Middle frontal gyrus (tissue), 1 donor: Measurements from ENCODE around the gene CACNA1G.

Source experiments
- DNase-seq: peaks from one replicate; pipeline ENCODE4 v3.0.0-alpha.2; 2015; ENCODE audit warnings: low spot score; ENCODE audit errors: extremely low spot score

CACNA1G gene

DNA sequence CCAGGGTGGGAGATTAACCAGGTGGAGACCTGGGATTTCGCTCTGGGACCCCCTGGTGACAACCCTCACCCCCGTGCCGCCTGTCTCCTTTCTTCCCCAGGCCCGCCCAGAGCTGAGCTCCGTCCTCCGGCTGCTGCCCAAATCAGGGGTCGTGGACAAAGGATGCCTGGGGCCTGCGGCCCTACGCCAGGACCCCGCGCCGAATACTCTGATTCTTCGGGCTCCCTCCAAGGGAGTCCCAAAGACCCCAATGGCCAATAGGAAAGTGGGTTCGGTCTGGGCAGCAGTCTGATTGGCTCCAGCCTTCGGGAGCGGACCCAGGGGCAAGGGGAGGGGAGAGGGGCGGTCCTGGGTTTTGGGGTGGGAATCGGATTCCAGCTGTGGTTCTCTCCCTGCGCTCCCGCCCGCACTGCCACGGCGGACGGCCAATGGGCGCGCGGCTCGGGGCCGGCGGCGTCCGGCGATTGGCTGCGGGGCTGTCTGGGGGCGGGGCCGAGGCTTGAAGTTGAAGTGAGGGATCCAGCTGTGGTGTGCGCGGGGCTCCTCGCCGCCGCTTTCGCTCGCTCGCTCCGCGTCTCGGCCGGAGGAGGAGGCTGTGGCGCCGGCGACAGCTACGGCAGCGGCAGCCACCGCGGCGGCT, at the start of gene CACNA1G:
TSS of gene CACNA1G (plus strand) at position 531 of the 640 bp plus-strand sequence. CDS start 745 bp downstream, outside the sequence.
- DNase-seq = peak; percentile 55

DNA sequence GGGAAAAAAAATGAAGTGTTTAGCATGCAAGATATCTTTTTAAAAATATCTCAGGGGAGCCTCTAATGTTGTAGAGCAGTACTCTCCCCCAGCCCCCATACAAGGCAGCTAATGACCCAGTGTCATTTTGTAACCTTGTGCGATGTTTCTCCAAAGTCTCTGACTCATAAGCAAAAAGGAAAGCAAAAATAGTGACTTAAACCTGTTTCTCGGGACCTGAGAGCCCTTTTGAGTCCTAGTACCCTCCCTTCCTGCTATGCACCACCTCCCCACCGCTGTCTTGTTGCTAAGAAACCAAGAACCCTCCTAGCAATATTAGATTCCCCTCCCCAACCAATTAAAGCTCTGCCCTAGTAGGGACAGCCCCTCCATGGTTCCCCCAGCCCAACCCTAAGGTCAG, 49.5 kb upstream of the CACNA1G start:
- no peak for DNase-seq

GRCh38 chr17:50513495-50513894, 47.0 kb upstream of the CACNA1G start:
- DNase-seq = no peak

DNA sequence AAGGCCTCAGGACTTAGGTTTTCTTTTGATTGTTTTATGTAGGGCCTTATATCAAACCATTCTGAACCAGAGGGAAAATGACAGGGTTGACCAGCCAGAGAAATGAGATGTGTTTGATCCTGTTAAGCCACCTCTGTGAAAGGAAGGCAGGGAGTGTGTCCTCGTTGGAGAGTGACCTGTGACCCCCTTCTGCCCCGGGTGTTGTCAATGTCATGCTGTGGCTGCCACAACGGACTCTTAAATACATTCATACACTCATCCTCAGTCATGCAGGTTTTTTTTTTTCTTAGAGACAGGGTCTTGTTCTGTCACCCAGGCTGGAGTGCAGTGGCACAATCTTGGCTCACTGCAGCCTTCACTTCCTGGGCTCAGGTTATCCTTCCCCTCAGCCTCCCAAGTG, 46.1 kb upstream of the CACNA1G start:
- DNase-seq = no peak

GRCh38 chr17:50514936-50515702, 45.4 kb upstream of the CACNA1G start:
- no peak for DNase-seq

DNA sequence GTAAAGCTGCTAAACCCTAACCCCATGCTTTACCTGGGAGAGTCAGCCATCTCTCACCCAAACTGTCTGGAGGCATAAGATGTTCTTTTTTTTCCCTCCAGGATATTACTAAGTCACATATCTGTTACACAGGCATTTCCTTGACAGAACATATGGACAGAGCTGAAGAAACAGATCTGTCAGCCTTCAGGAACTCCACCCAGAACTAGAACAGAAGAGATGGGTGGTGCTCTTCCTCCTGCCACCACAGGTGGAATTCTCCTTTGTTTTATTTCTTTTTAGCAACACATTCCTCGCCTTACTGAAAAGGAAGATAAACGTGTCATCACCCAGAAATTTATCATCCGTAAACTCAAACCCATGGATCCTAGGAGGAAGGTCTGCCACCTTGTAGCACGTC, 43.5 kb upstream of the CACNA1G start:
- no peak for DNase-seq

GRCh38 chr17:50517504-50518383, 42.8 kb upstream of the CACNA1G start:
- DNase-seq = no peak

- no peak for DNase-seq
Observed at GRCh38 chr17:50518384-50519023, 42.0 kb upstream of the CACNA1G start.

- DNase-seq = no peak
Observed at GRCh38 chr17:50519141-50519834, 41.2 kb upstream of the CACNA1G start.

GRCh38 chr17:50520483-50520882, 40.0 kb upstream of the CACNA1G start:
- no peak for DNase-seq

DNA sequence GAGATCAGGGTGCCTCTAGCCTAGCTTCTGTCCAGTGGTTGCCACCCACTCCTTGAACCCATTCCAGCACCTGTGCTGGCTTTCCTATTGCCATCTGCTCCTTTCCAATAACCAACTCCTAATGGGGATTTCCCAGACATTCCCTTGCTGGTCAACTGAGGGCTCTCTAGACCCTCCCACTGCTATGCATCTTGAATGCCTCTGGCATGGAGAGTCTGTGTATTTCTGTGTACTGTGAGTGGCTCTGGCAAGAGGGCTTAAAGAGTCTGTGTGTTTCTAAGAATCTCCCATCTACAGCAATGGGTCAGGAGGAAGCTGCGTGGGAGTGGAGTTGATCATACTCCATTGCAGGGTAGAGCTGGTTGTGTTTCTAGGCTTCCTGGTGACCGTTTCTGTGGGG, 39.0 kb upstream of the CACNA1G start:
- no peak for DNase-seq

GRCh38 chr17:50522766-50523165, 37.7 kb upstream of the CACNA1G start:
- no peak for DNase-seq

GRCh38 chr17:50523208-50523607, 37.3 kb upstream of the CACNA1G start:
- no peak for DNase-seq

DNA sequence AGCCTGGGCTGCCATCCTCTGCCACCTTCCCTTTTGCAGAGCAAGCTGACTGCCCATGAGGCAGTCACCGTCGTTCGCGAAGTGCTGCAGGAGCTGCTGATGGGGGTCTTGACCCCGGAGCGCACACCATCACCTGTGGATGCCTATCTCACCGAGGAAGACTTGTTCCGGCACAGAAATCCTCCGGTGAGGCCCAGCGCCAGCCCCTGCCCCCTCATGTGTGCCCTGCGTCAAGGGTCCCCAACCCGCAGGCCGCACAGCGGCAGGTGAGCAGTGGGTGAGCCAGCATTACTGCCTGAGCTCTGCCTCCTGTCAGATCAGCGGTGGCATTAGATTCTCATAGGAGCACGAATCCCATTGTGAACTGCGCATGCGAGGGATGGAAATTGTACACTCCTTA, 35.7 kb upstream of the CACNA1G start:
- no peak for DNase-seq

DNA sequence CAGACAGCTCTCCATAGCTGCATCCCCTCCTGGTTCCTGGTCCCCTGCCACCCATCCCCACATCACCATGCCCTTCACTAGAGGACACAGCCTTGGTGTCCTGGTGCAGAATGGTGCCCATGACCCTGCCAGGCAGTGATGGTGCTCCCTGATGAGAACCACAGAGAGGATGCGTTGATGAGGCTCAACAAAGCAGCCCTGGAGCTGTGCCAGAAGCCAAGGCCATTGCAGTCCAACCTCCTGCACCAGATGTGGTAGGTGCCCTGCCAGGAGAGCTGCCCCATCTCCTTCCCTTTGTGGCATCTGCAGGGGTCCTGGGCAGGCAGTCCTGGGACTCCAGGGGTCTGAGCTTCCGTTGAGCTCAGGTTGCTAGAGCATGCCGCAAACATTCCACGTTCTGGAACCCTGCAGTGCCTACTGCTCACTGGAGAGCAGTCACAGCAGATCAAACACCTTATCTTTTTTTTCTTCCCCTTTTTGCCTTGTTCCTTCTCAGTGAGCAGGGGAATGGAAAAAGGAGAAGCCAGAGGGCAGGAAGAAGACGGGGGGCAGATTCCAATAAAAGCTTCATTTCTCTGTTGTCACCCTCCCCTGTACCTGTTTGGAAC, 33.3 kb upstream of the CACNA1G start:
- DNase-seq = no peak

GRCh38 chr17:50527949-50528474, 32.5 kb upstream of the CACNA1G start:
- DNase-seq = no peak

DNA sequence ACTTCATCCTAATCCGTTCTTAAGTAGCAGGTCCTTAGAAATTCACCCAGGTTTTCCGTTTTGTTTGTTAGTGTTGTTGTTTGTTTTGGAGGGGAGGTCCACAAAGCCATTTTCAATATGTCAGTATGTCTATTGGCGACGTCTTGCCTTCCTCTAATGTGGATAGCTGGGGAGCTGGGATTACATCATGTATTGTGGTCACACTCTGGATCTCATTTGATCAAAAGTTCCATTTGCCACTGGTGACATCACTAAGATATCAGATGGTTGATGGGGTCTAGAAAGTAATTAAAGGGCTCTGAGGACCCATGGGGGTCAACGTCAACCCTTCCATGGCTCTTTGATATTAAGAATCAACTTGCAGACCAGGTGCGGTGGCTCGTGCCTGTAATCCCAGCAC, 30.7 kb upstream of the CACNA1G start:
- DNase-seq = no peak

DNA sequence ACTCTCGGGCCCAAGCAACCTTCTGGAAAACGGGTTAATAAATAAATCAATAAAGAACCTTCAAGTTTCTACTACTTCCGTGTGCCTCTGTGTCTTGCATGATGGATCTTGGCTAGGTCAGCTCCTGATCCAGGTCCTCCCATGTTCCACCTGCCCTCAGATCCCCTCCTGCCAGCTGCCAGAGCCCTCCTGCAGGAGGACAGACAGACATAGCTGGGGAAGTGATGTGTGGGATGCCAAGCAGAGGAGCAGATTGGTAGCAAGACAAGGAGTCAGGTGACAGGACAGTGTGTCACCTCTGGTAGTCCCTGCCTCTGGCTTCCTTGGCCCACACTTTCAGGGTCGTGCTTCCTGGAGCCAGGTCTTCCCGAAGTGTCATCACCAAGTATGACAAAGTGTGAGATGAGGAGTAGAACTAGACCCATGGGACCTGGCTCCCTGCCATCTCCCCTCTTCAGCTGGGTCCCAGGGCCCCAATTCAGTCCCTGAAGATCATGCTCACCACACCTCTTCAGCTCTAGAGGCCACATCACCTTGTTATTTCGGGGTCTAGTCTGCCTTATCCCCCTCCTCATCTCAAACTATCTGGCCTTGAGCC, 29.0 kb upstream of the CACNA1G start:
- no peak for DNase-seq

GRCh38 chr17:50532452-50533024, 28.0 kb upstream of the CACNA1G start, which contains the start of gene EPN3:
EPN3 (plus strand) TSS chr17:50532735; CDS start chr17:50536557, 3,822 bp downstream.
- no peak for DNase-seq
